SU-DHL-6 (cell line): ENCODE data around the gene CXXC5.

Source experiments
- CTCF ChIP-seq: fragments of 200-600 bp; sonication (generic); IDR thresholded peaks from one replicate; pipeline ENCODE4 v1.5.1; 2017; ENCODE audit warnings: antibody characterized with exemption, mild to moderate bottlenecking, low read length, moderate library complexity; ENCODE audit not compliant: insufficient read depth, poor library complexity, severe bottlenecking
- EZH2phosphoT487 ChIP-seq: fragments of 200-600 bp; sonication (generic), shearing (Covaris generic); conservative IDR thresholded peaks from 2 replicates; pipeline ENCODE4 v1.6.1; 2018; ENCODE audit warnings: mild to moderate bottlenecking, antibody characterized with exemption, low read length, moderate library complexity, mixed read lengths

GRCh38 chr5:139685886-139686285 lies 37.7 kb downstream of the CXXC5 start:
- TF ChIP-seq CTCF = no peak
- TF ChIP-seq EZH2phosphoT487 = no peak
